H54 (cell line): Measurements from ENCODE around the gene P3H3.

Source experiments
- DNase-seq: peaks from one replicate; pipeline ENCODE4 v3.0.0; 2011; ENCODE audit warnings: low spot score, mixed read lengths; ENCODE audit not compliant: insufficient read length
- FAIRE-seq: peaks from 3 replicates; lab custom pipeline; 2011; peaks lifted over from hg19 to GRCh38; lab: Jason Lieb, UNC
- POLR2A ChIP-seq: IDR thresholded peaks from 2 replicates; pipeline ENCODE4 v1.6.1; 2011; ENCODE audit warnings: low read depth, mild to moderate bottlenecking, low read length

The P3H3 gene

GRCh38 chr12:6826734-6827436, 1.3 kb upstream of the P3H3 start:
- FAIRE-seq (no peak), DNase-seq (no peak)
- TF ChIP-seq POLR2A, result no peak

GRCh38 chr12:6827437-6827911, 733 bp upstream of the P3H3 start:
- TF ChIP-seq POLR2A, result no peak; the same call in 1 of the 2 replicates
- DNase-seq, result peak; percentile 93
- FAIRE-seq, result peak; percentile 71

GRCh38 chr12:6828781-6829535, 751 bp downstream of the P3H3 start:
- peak; percentile 7; the same call in 1 of the 2 replicates for TF ChIP-seq POLR2A
- FAIRE-seq (no peak), DNase-seq (peak; percentile 45)

GRCh38 chr12:6829536-6830220, 1.5 kb downstream of the P3H3 start:
- FAIRE-seq (no peak), DNase-seq (no peak)
- 0 out of 2 replicates have a peak, but pooled peaks have one; percentile 1 for TF ChIP-seq POLR2A

- FAIRE-seq (no peak), DNase-seq (no peak)
- TF ChIP-seq POLR2A, result no peak
These were observed 2.2 kb downstream of the P3H3 start for GRCh38 chr12:6830286-6830890.

GRCh38 chr12:6830999-6831398, 2.8 kb downstream of the P3H3 start:
- FAIRE-seq, result no peak

GRCh38 chr12:6831450-6831995, 3.3 kb downstream of the P3H3 start:
- FAIRE-seq (no peak), DNase-seq (no peak)
- TF ChIP-seq POLR2A, result no peak

More at GRCh38 chr12:6830999-6831398, 2.8 kb downstream of the P3H3 start:
- DNase-seq, result no peak
- no peak for TF ChIP-seq POLR2A

GRCh38 chr12:6832125-6832524, 3.9 kb downstream of the P3H3 start:
- DNase-seq, result no peak
- no peak for FAIRE-seq
- no peak for TF ChIP-seq POLR2A

- FAIRE-seq, result no peak
- no peak for DNase-seq
- no peak for TF ChIP-seq POLR2A
These were observed 5.1 kb downstream of the P3H3 start for GRCh38 chr12:6833189-6833890.

GRCh38 chr12:6834254-6834653, 6.0 kb downstream of the P3H3 start:
- no peak for DNase-seq
- FAIRE-seq, result no peak
- TF ChIP-seq POLR2A, result no peak

GRCh38 chr12:6834873-6835272, 6.7 kb downstream of the P3H3 start:
- DNase-seq (no peak), FAIRE-seq (no peak)
- no peak for TF ChIP-seq POLR2A

GRCh38 chr12:6836851-6837250, 8.6 kb downstream of the P3H3 start:
- TF ChIP-seq POLR2A, result no peak
- no peak for DNase-seq
- FAIRE-seq, result no peak
